HG03575 (cell line): ENCODE results near the gene FAM221A.
"Not testable (repeated sequence)": the region's sequence is repeated elsewhere in the genome, so short reads cannot be mapped to it uniquely, and the experiment has no call there.

Experiments used
- ATAC-seq: cut with Tn5 transposase; IDR thresholded peaks from one replicate; pipeline ENCODE4 v1.9.1; 2021; ENCODE audit not compliant: unreplicated experiment, insufficient number of reproducible peaks, low FRiP score; ENCODE audit errors: extremely low read depth

The FAM221A gene

DNA sequence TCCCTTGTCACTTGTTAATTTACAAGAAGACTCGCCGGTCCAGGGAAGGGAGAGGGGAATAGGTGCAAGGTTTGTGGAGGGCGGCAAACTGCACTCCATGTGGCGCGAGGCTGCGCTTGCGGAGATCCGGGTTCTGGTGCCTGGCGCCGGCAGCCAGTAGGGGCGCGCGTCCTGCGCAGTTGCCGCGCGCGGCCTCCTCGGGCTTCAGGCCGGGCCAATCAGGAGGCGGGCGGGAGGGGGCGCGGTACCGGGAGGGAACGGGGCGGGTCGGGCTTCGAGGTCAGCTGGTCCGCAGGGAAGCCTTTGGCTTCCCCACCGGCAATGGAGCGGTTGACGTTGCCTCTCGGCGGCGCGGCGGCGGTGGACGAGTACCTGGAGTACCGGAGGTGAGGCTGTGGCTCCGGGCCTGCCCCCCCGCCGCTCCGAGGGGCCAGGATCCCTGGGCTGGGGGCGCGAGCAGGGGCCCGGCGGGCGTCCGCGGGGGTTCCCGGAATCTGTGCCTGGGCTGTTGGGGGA lies at the start of gene FAM221A:
TSS of gene FAM221A (plus strand) at position 302 of the 516 bp plus-strand sequence. CDS start at position 322, 20 bp downstream.
- no peak for ATAC-seq

DNA sequence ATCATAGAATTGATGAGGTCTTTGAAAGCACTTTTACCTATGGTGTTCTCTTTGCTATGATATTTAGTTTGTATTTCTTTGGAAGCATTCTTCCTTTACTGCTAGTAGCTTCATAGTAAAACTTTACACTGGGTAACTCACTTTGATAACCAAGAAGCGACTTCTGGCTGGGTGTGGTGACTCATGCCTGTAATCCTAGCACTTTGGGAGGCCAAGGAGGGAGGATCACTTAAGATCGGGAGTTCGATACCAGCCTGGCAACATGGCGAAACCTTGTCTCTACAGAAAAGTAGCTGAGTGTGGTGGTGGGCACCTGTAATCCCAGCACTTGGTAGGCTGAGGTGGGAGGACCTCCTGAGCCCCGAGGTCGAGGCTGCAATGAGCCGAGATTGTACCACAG lies 46.6 kb upstream of the FAM221A start:
- no peak for ATAC-seq

DNA sequence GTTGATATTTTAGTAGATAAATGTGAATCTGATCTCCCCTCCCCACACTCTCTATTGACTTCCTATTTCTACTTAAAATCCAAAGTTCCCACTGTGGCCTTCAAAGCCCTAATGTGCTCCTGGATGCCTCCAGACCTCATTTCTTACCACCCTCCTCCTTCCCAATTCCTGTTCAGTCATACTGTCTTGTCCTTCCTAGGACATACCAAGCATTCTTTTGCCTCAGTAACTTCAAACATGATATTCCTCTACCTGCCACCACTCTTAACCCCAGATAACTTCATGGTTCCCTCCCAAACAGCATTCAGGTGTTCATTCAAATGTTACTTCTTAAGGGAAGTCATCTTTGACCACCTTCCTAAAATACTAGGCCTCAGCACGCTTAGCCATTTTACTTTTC lies 34.2 kb upstream of the FAM221A start:
- ATAC-seq = no peak

DNA sequence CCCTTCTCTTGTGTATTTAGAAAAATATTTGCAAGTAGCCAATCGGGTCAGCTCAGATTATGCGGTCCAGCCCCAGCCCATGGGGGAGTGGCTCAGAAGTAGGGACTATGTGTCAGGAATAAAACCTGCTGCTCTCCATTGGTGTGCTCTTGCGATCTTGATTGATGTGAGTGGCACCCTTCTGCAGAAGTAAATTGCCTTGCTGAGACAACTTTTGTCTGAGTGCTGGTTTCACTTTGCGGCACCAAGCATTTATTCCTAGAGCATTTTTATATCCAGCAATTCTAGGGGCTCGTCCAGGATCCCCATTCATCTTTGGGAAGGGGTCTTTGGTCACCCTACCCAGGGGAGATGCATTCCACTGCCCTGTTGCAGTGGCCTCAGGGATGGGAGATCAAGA lies 26.1 kb upstream of the FAM221A start:
- no peak for ATAC-seq

GRCh38 chr7:23654508-23654907 lies 25.5 kb upstream of the FAM221A start:
- no peak for ATAC-seq

DNA sequence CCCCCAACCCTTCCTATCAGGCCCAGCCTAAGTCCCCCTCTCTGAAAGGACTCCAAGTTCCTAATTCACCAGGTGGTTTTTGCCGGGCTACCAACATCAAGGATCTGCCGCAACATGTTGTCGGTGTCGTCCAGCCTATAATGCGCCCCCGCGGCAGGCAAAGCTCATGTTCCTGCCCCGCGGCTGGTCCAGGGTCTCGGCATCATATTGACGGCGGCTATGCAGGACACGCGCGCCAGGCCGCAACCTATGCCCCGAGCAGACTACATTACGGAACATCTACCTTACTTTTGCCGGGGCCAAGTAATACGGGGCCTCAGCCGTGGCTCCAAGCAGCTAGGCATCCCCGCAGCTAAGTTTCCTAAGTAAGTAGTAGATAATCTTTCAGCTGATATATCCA lies 24.6 kb upstream of the FAM221A start:
- ATAC-seq = no peak

DNA sequence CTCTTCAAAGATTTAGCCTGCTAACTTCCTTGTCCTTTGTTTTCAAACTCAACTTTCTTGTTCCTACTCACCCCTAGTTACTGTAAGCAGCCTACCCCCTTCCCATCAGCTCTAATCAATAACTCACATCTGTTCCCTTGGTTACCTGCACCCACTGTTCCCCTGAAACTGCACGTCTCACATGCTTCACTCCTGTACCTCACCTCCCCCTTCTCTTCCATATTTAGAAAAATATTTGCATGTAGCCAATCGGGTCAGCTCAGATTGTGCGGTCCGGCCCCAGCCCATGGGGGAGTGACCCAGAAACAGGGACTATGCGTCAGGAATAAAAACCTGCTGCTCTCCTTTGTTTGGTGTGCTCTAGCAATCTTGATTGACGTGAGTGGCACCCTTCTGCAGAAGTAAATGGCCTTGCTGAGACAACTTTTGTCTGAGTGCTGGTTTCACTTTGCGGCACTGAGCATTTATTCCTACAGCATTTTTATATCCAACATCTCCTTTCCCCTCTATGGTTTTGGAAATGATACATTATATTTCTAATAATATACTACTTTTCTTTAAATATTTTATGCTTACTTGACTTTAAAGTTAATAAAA lies 21.1 kb upstream of the FAM221A start:
- no peak for ATAC-seq

GRCh38 chr7:23661385-23661784 lies 18.6 kb upstream of the FAM221A start:
- ATAC-seq = no peak

DNA sequence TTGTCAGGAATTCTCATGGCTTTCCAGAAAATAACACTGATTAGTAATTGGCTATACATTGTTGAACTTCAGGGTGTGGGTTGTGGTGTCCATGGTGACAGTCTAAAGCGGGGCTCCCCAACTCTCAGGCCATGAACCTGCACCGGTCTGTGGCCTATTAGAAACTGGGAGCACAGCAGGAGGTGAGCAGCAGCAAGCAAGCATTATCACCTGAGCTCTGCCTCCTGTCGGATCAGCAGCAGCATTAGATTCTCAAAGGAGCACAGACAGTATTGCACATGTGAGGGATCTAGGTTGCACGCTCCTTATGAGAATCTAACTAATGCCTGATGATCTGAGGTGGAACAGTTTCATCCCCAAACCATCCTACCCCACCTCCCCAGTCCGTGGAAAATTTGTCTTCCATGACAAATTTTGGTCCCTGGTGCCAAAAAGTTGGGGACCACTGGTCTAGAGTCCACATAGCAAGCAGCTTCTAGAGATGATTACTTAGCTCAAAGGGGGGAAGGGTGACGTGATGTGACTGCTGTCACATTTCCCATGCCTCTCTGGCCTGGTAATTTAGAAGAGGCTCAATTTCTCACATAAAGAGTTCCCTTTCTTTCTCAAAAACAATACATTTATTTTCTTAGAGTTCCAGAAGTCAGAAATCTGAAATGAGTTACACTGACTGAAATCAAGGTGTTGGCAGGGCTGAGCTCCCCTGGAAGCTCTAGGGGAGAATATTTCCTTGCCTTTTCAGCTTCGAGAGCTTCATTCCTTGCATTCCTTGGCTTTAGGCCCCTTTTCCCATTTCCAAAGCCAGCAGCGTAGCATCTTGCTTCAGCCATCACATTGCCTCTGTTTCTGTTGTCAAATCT lies 17.6 kb upstream of the FAM221A start:
- ATAC-seq = no peak

- no peak for ATAC-seq
Measured at GRCh38 chr7:23662984-23663313, 17.1 kb upstream of the FAM221A start.

- no peak for ATAC-seq
Measured at GRCh38 chr7:23664122-23664521, 15.9 kb upstream of the FAM221A start.

DNA sequence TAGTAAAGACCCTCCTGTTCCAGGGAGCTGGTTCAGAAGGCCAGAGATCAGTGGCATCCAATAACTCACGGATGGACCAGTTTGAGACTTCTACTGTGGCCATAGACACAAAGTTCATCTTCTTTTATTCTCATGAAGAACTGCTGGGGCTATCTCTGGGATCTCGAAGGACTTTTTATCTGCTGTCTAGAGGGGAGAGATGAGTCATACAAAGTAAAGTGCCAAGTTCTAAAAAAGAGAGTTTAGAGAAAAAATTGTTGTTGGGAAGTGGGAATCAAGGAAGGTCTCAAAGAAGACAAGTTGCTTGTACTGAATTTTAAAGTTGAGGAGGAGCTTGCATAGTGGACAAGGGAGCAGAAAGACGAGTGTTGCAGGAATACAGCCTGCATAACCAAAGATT lies 8.0 kb upstream of the FAM221A start:
- no peak for ATAC-seq

GRCh38 chr7:23680414-23681405 lies 711 bp downstream of the FAM221A start:
- no peak for ATAC-seq

- ATAC-seq = not testable (repeated sequence)
Measured at GRCh38 chr7:23684041-23684440, 4.0 kb downstream of the FAM221A start.

DNA sequence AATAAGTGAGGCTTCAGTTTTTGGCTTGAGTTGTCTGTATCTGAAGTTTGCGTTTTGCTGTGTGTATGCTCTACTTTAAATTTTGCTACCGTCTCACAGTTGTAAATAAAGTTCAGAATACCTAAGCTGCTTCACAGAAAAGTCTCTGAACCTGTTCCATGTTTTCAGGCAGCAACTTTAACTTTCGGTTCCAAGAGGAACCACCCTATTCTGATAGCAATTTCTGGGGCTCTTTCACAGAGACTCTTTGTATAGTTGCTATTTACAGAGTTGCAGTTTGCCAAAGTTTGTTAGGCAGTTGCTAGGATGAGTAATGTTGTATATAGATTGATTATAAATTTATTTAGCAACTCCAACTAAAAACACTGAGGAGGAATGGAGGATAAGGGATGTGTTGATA lies 5.7 kb downstream of the FAM221A start:
- no peak for ATAC-seq

DNA sequence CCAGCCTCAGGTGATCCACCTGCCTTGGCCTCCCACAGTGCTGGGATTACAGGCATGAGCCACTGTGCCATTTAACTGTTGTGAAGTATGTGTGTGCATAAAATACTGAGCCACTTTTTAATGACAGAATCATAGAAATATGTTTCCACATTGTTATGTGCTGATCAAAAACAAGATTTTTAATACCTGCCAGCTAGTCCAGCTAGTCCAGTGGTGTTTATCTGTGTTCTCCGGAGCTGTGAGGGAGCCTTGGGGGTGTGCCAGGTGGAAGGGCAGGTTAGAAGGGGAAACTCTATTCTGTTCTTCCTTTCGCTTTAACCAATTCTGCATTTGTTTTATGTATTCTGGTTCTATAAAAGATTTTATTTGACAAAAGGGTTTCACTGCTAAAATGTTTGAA lies 7.0 kb downstream of the FAM221A start:
- no peak for ATAC-seq

DNA sequence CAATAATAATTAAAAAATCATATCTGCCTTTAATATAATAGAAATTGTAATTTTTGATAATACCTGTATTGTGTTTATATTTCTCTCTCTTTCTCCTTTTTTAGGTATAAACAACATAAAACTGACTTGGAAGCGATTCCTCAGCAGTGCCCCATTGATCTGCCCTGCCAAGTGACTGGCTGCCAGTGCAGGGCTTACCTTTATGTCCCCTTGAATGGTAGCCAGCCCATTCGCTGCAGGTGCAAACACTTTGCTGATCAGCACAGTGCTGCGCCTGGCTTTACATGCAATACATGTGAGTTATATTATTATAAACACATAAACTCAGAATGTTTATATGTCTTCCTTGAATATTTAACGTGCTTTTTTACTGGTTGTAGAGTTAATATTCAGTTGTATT lies 9.2 kb downstream of the FAM221A start:
- no peak for ATAC-seq

DNA sequence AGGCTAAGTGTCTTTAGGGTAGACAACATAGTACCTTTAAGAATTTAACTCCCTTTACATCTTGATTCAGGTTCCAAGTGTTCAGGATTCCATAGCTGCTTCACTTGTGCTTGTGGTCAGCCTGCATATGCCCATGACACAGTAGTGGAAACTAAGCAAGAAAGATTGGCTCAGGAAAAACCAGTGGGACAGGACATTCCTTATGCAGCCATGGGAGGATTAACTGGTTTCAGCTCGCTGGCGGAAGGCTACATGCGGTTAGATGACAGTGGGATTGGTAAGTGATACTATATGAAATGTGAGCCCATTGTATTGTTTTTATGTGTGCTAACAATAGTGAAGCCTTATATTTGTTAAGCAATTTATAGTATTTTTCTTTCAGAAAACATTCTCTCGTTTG lies 11.3 kb downstream of the FAM221A start:
- ATAC-seq = no peak

GRCh38 chr7:23693224-23693623 lies 13.2 kb downstream of the FAM221A start:
- ATAC-seq = no peak
